ENCODE data around the gene NOD2.

NOD2 gene

GRCh38 chr16:50741781-50742575 lies 48.6 kb downstream of the NOD2 start, which contains the start of gene CYLD:
CYLD (plus strand) TSS chr16:50742086; CDS start chr16:50749699, 7,613 bp downstream.
- H3K4me3 ChIP-seq (ENCODE audit: low read depth, low read length): peak within 1 kb of the TSS; percentile 72
- DNase-seq (ENCODE audit: low read depth): peak; percentile 100
- TF ChIP-seq CTCF (IDR thresholded peaks at IDR 0.05; ENCODE audit: insufficient read depth, low read depth, low read length, missing control alignments): no peak

- DNase-seq (ENCODE audit: low read depth): peak; percentile 67
- TF ChIP-seq CTCF (IDR thresholded peaks at IDR 0.05; ENCODE audit: insufficient read depth, low read depth, low read length, missing control alignments): no peak
- peak overlapping the region; percentile 72 for H3K4me3 ChIP-seq (ENCODE audit: low read depth, low read length)
Measured at GRCh38 chr16:50742576-50743200, 49.3 kb downstream of the NOD2 start.

- H3K4me3 ChIP-seq (ENCODE audit: low read depth, low read length): peak overlapping the region; percentile 72
- no peak for DNase-seq (ENCODE audit: low read depth)
- no peak for TF ChIP-seq CTCF (IDR thresholded peaks at IDR 0.05; ENCODE audit: insufficient read depth, low read depth, low read length, missing control alignments)
Measured at GRCh38 chr16:50743581-50744225, 50.3 kb downstream of the NOD2 start.

GRCh38 chr16:50744881-50745280 lies 51.5 kb downstream of the NOD2 start:
- DNase-seq (ENCODE audit: low read depth): no peak
- H3K4me3 ChIP-seq (ENCODE audit: low read depth, low read length): peak overlapping the region; percentile 72
- TF ChIP-seq CTCF (IDR thresholded peaks at IDR 0.05; ENCODE audit: insufficient read depth, low read depth, low read length, missing control alignments): no peak

GRCh38 chr16:50745940-50746339 lies 52.5 kb downstream of the NOD2 start:
- no peak for TF ChIP-seq CTCF (IDR thresholded peaks at IDR 0.05; ENCODE audit: insufficient read depth, low read depth, low read length, missing control alignments)
- no peak overlapping the region for H3K4me3 ChIP-seq (ENCODE audit: low read depth, low read length)
- no peak for DNase-seq (ENCODE audit: low read depth)

GRCh38 chr16:50747207-50747956 lies 54.0 kb downstream of the NOD2 start:
- peak overlapping the region; percentile 42 for H3K4me3 ChIP-seq (ENCODE audit: low read depth, low read length)
- DNase-seq (ENCODE audit: low read depth): peak; percentile 66
- TF ChIP-seq CTCF (IDR thresholded peaks at IDR 0.05; ENCODE audit: insufficient read depth, low read depth, low read length, missing control alignments): peak; percentile 34
